PFSK-1 (cell line): ENCODE data around the gene BPHL.

ENCODE experiments used
- FOXP2 ChIP-seq: optimal IDR thresholded peaks from 2 replicates; pipeline ENCODE3; 2011; ENCODE audit warnings: borderline replicate concordance, control low read depth, inconsistent platforms; ENCODE audit not compliant: insufficient read depth; ENCODE audit errors: extremely low read length, extremely low read depth
- POLR2AphosphoS5 ChIP-seq: IDR thresholded peaks from 2 replicates; pipeline ENCODE4 v1.6.1; 2012; ENCODE audit warnings: low read depth, mild to moderate bottlenecking, control low read depth, low read length, moderate library complexity
- REST ChIP-seq, 2 experiments: IDR thresholded peaks; 2 replicates each; pipeline versions ENCODE4 v1.6.1 to v1.8.0; 2011 to 2012; ENCODE audit warnings: low read depth in 2 of 2, low read length in 2 of 2, control low read depth in 1 of 2, inconsistent platforms in 1 of 2, mild to moderate bottlenecking in 1 of 2, moderate library complexity in 1 of 2; ENCODE audit not compliant: insufficient read depth in 1 of 2
- SIN3A ChIP-seq: IDR thresholded peaks from 2 replicates; pipeline ENCODE4 v1.6.1; 2012; ENCODE audit warnings: mild to moderate bottlenecking, low read length, moderate library complexity, borderline replicate concordance; ENCODE audit not compliant: insufficient read depth
- TAF1 ChIP-seq: IDR thresholded peaks from 2 replicates; pipeline ENCODE4 v1.6.1; 2012; ENCODE audit warnings: low read length, control low read depth, borderline replicate concordance; ENCODE audit not compliant: insufficient read depth

Gene BPHL

GRCh38 chr6:3162565-3163247 is 44.2 kb downstream of the BPHL start:
- TF ChIP-seq POLR2AphosphoS5 (peak; percentile 52; the same call in 1 of the 2 replicates), SIN3A (no peak)

DNA sequence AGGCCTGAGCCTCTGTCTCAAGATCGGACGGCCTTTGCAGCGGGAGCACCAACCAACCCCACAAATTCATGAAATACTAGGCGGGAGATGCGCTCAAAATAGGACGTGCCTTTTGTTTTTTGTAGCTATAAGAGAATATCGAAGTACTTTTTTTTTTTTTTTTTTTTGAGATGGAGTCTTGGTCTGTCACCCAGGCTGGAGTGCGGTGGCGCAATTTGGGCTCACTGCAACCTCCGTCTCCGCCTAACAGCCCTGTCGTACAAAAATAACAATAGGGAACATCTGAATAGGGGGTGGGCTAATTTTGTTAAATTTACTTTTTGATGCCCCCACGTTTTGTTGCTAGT is 44.7 kb downstream of the BPHL start:
- TF ChIP-seq POLR2AphosphoS5 (no peak), FOXP2 (no peak), REST (IDR thresholded peaks at IDR 0.05; ENCODE audit: insufficient read depth in 1 of 2, low read depth in 2 of 2, low read length in 2 of 2) (no peak), TAF1 (no peak), SIN3A (no peak)

DNA sequence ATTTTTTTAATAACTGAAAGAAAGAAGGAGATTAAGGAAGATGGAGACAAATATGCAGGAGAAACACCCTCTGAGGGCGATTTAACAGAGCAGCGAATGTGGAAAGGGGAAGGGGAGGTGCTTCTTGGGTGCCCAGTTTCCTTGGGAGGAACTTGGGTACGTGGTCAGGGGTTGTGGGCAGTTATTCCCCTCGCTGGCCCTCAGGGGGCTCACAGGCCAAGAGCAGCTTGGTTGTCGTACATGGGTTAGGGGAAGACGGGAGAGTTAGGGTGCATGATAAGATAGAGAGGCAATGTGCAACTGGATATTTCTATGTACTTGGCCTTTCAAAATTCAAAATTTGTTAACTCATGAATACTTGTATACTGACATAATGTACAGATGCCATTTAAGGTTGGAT is 45.9 kb downstream of the BPHL start:
- TF ChIP-seq SIN3A (no peak), REST (IDR thresholded peaks at IDR 0.05; ENCODE audit: insufficient read depth in 1 of 2, low read depth in 2 of 2, low read length in 2 of 2) (no peak), TAF1 (no peak), FOXP2 (no peak), POLR2AphosphoS5 (no peak)

- 0 out of 2 replicates have a peak, but pooled peaks have one; percentile 39 for TF ChIP-seq SIN3A
- peak in 1 of 2 experiments; percentile 45; a peak in 1 of 4 replicates for TF ChIP-seq REST (IDR thresholded peaks at IDR 0.05; ENCODE audit: insufficient read depth in 1 of 2, low read depth in 2 of 2, low read length in 2 of 2)
- TF ChIP-seq TAF1 = no peak
These were observed 47.4 kb downstream of the BPHL start for GRCh38 chr6:3165631-3166534.

DNA sequence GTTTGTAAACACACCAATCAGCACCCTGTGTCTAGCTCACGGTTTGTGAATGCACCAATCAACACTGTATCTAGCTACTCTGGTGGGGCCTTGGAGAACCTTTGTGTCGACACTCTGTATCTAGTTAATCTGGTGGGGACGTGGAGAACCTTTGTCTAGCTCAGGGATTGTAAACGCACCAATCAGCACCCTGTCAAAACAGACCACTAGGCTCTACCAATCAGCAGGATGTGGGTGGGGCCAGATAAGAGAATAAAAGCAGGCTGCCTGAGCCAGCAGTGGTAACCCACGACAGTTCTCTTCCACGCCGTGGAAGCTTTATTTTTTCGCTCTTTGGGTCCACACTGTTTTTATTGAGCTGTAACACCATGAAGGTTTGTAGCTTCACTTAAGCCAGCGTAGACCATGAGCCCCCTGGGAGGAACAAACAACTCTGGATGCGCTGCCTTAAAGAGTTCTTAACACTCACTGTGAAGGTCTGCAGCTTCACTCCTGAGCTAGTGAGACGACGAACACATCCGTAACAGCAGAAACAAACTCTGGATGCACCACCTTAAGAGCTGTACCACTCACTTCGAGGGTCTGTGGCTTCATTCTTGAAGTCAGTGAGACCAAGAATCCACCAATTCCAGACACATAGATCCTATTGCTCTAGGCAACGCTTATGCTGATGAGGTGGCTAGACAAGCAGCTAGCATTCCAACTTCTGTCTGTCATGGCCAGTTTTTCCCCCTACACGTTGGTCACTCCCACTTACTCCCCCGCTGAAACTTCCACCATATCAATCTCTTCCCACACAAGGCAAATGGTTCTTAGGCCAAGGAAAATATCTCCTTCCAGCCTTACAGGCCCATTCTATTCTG is 53.0 kb downstream of the BPHL start:
- peak; percentile 35; the same call in 1 of the 2 replicates for TF ChIP-seq SIN3A
